Measurements from ENCODE around the gene ABAT. TPM values are rescaled to one million over a fixed set of nuclear protein-coding genes. Genes with fewer than 3 reads are reported as not detected.

ABAT gene
- total and polyA plus RNA-seq, 10 of the 15 experiments (the other 5 are each of a cell fraction or from before 2014, with no cell fraction given), result 1.0 to 10.6 (median 1.9) TPM

DNA sequence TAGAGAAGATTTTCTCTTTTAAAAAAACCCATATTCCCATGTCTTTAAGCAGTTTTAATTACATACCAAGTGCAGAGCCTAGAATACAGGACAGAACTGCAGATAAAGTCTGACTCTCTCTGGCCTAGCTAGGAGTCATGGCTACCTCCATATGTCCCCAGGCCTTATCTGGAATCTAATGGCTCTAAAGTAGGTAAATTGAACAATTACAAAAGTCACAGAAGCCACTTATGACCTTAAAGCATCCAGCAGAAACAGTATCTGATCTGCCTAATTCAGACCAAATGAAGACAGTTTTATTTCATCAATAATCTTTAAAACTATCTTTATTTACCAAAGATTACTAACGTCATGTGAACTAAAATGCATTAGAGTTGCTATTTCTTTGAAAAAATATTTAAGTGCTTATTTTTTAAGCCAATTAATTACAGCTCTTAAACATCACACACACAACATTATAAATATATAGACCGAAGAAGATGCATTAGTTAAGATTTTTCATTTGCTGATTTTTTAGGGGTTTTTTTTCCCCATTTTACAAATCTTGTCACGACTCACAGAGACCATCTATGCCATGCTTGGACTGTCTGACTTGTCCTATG lies 152.0 kb downstream of the ABAT start (continued):
- no peak for TF ChIP-seq USF2 (IDR thresholded peaks at IDR 0.05; ENCODE audit: borderline replicate concordance, low read depth, low read length)

DNA sequence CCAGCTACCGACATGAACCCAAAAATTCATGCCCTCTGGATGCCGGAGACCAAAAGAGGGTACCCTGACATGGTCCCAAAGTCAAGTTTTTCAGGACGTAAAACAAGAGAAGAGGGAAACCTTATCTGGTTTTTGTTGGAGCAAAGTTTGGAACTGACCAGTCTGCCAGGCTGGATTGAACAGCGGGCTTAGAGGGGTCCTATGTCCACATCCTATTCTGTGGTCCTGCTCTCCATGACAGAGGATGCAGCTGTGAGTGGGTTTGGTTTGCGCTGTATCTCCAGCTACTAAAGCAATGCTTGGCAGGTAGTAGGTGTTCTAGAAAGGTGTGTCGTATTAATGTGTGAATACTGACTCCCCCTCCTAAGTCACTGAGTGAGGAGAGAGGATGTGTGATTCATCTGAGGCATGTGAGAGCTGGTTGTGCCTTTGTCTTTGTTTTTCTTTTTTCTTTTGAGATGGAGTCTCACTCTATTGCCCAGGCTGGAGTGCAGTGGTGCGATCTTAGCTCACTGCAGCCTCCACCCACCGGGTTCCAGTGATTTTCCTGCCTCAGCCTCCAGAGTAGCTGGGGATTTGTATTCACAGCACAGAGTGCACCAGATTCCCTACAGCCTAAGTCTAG lies 154.2 kb downstream of the ABAT start:
- CTCF ChIA-PET, result interaction anchor here (1.2 to 1.7 kb wide), 2 partner anchors 9 to 52 kb away, joined by 3 to 6 read pairs; no protein-coding TSS in a partner anchor
- TF ChIP-seq BCLAF1 (IDR thresholded peaks at IDR 0.05), result no peak
- no peak for TF ChIP-seq SUZ12 (IDR thresholded peaks at IDR 0.05; ENCODE audit: unreplicated experiment)
- TF ChIP-seq BMI1 (IDR thresholded peaks at IDR 0.05; ENCODE audit: borderline replicate concordance), result no peak
- no peak for TF ChIP-seq SMC3 (IDR thresholded peaks at IDR 0.05; ENCODE audit: borderline replicate concordance, low read length)
- TF ChIP-seq MTA2 (IDR thresholded peaks at IDR 0.05; ENCODE audit: low read depth), result no peak
- TF ChIP-seq ZNF274 (IDR thresholded peaks at IDR 0.05; ENCODE audit: insufficient read depth, insufficient read length), result no peak
- no peak for TF ChIP-seq PML (IDR thresholded peaks at IDR 0.05; ENCODE audit: low read length)
- TF ChIP-seq FOXM1 (IDR thresholded peaks at IDR 0.05; ENCODE audit: low read depth, low read length), result no peak
- no peak for TF ChIP-seq GATAD2B (conservative IDR thresholded peaks at IDR 0.05; ENCODE audit: low read depth)
- TF ChIP-seq ZBTB33 (IDR thresholded peaks at IDR 0.05), result no peak
- no peak for TF ChIP-seq IKZF2 (IDR thresholded peaks at IDR 0.05)
- TF ChIP-seq SIX5 (IDR thresholded peaks at IDR 0.05; ENCODE audit: low read depth, low read length, severe bottlenecking), result no peak
- no peak for TF ChIP-seq PAX8 (IDR thresholded peaks at IDR 0.05)
- TF ChIP-seq MTA3 (IDR thresholded peaks at IDR 0.05; ENCODE audit: borderline replicate concordance, low read length), result no peak
- no peak for TF ChIP-seq ETV6 (conservative IDR thresholded peaks at IDR 0.05 in 1 of 2, IDR thresholded peaks at IDR 0.05 in 1 of 2; ENCODE audit: borderline replicate concordance in 1 of 2, low read depth in 1 of 2)
- TF ChIP-seq YBX1 (IDR thresholded peaks at IDR 0.05), result no peak

More for the DNA sequence above, 154.2 kb downstream of the ABAT start:
- no peaks in the 10 kb centered on the region for H3K27me3 ChIP-seq (replicated peaks in 1 of 2; ENCODE audit: control insufficient read depth in 2 of 2, insufficient read depth in 2 of 2, low read length in 1 of 2)
- no peak for DNase-seq (ENCODE audit: low read depth, low spot score)
- no TSS peak for BruUV-seq (replicated peaks)
- 99% methylated on average over 8 of the region's 8 CpGs for WGBS (ENCODE audit: insufficient coverage, insufficient replicate concordance, low lambda C conversion rate, missing lambda C conversion rate)
- ChIA-PET POLR2A (interaction anchor here (0.9 kb wide), 1 partner anchor 11 kb away, joined by 3 read pairs; no protein-coding TSS in a partner anchor), SMC1A (ENCODE audit: uncharacterized antibody, unreplicated experiment) (interaction anchor here (1.1 to 1.9 kb wide), 3 partner anchors 9 to 19 kb away, joined by 3 to 6 read pairs (median 4); no protein-coding TSS in a partner anchor), RAD21 (ENCODE audit: unreplicated experiment) (no interaction called here)
- FAIRE-seq, result no peak
- H3K4me2 ChIP-seq (ENCODE audit: control insufficient read depth, insufficient read depth), result no peak overlapping the region
- in situ Hi-C loops (cut with MboI) (no loop called here), intact Hi-C loops (cut with micrococcal nuclease; ENCODE audit: unreplicated experiment) (no loop called here)
- H2AFZ ChIP-seq (ENCODE audit: control insufficient read depth, low read depth, low read length), result no peak overlapping the region
- H3K79me2 ChIP-seq (ENCODE audit: control insufficient read depth, insufficient read depth, low read length), result peaks cover 2% of the 10 kb centered on the region; the same call in 1 of the 2 replicates
- no peak overlapping the region for H3K9ac ChIP-seq (ENCODE audit: control insufficient read depth, insufficient read depth, low read length)
- peaks cover 16 to 39% of the 10 kb centered on the region in 2 experiments for H3K36me3 ChIP-seq (ENCODE audit: control insufficient read depth in 2 of 2, insufficient read depth in 2 of 2, low read length in 1 of 2)
- no peak overlapping the region for H3K27ac ChIP-seq (ENCODE audit: control insufficient read depth, insufficient read depth)
- H3K9me3 ChIP-seq (replicated peaks; ENCODE audit: control insufficient read depth, insufficient read depth, low read length), result no peaks in the 10 kb centered on the region
- no peak overlapping the region for H3K4me3 ChIP-seq
- ATAC-seq, result no peak
- H4K20me1 ChIP-seq (ENCODE audit: control insufficient read depth, insufficient read depth), result no peaks in the 10 kb centered on the region
- H3K4me1 ChIP-seq (ENCODE audit: control insufficient read depth, insufficient read depth, low read length), result no peaks in the 10 kb centered on the region

Measured in GM12878 (cell line).